ENCODE measurements around the gene TRERF1.

GRCh38 chr6:42407379-42407778 lies 44.3 kb downstream of the TRERF1 start:
- TF ChIP-seq CTCF (IDR thresholded peaks at IDR 0.05) (no peak), POLR2A (IDR thresholded peaks at IDR 0.05) (no peak)

All from lower leg skin (tissue), 3 donors.